Vagina (tissue), 2 donors: ENCODE data around the gene GNB1L.

Experiments used
- POLR2A ChIP-seq, 2 donors: fragments of 450-650 bp; IDR thresholded peaks; one replicate each; pipeline ENCODE4 v1.6.1; 2017; ENCODE audit warnings: antibody characterized with exemption in 2 of 2, mild to moderate bottlenecking in 2 of 2, moderate library complexity in 2 of 2
- POLR2AphosphoS5 ChIP-seq, 2 donors: sonication (generic); formaldehyde crosslinking; IDR thresholded peaks; one replicate each; pipeline ENCODE4 v1.9.0; 2017; ENCODE audit warnings: antibody characterized with exemption in 2 of 2, mild to moderate bottlenecking in 2 of 2, low read depth in 1 of 2; ENCODE audit not compliant: insufficient read depth in 1 of 2
- TF ChIP-seq, protein P1 (sequence below), 3 experiments: fragments of 450-650 bp in 2 of 3; fragments of 200-600 bp in 1 of 3; sonication (generic) in 1 of 3; IDR thresholded peaks; one replicate each; pipeline ENCODE4 v1.5.1; 2017 to 2019; ENCODE audit warnings: antibody characterized with exemption in 3 of 3, mild to moderate bottlenecking in 2 of 3, moderate library complexity in 2 of 3

DNA sequence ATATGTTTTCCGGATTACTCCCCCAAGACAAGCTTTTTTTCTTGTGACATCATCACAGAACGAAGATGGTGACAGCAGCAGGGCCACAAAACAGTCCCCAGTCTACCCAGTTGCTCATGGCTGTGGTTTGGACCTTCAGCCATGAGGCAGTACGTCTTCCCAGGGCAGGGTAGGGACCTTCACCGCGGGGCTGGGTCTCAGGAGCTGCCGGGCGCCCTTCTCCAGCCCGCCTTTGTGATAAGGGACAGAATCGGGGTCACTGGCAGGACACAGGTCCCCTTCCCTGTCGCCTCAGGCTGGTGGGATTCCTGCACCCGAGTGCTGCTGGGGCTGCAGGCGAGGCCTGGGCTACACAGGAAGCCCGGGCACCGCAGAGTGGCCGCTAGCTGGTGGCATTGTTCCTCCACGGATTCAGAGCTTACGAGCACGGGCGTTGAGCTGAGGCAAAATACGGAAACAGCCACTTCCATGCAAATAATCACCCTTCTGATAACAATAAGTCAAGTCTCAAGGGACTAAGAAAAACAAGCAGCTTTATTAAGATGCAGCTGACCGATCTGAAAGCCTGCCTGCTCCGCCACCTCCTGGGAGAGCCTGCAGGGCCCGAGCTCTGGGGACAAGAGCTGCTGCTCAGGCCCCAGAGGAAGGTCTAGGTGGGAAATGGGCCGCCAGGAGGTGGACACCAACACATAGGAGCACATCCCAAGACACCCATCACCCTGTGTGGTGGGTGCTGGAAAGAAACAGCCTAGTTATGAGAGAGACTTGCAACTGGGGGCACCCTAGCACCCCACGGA, 81.8 kb downstream of the GNB1L start:
- TF ChIP-seq, protein P1, sequence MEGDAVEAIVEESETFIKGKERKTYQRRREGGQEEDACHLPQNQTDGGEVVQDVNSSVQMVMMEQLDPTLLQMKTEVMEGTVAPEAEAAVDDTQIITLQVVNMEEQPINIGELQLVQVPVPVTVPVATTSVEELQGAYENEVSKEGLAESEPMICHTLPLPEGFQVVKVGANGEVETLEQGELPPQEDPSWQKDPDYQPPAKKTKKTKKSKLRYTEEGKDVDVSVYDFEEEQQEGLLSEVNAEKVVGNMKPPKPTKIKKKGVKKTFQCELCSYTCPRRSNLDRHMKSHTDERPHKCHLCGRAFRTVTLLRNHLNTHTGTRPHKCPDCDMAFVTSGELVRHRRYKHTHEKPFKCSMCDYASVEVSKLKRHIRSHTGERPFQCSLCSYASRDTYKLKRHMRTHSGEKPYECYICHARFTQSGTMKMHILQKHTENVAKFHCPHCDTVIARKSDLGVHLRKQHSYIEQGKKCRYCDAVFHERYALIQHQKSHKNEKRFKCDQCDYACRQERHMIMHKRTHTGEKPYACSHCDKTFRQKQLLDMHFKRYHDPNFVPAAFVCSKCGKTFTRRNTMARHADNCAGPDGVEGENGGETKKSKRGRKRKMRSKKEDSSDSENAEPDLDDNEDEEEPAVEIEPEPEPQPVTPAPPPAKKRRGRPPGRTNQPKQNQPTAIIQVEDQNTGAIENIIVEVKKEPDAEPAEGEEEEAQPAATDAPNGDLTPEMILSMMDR (IDR thresholded peaks at IDR 0.05), result no peak
- TF ChIP-seq POLR2A (IDR thresholded peaks at IDR 0.05), result no peak
- TF ChIP-seq POLR2AphosphoS5 (IDR thresholded peaks at IDR 0.05; ENCODE audit: insufficient read depth in 1 of 2, low read depth in 1 of 2), result no peak
